Stimulated activated CD8-positive, alpha-beta memory T cell treated with anti-CD3 and anti-CD28 coated beads, Interleukin-7, amount 100 ng/mL, for 24 hours (primary cell): ENCODE data around the gene NTN3.
"Not testable (repeated sequence)": the region's sequence is repeated elsewhere in the genome, so short reads cannot be mapped to it uniquely, and the experiment has no call there.

Experiments used
- DNase-seq: peaks from one replicate; pipeline ENCODE4 v3.0.0-alpha.2; 2020; ENCODE audit warnings: low read depth

NTN3 gene

DNA sequence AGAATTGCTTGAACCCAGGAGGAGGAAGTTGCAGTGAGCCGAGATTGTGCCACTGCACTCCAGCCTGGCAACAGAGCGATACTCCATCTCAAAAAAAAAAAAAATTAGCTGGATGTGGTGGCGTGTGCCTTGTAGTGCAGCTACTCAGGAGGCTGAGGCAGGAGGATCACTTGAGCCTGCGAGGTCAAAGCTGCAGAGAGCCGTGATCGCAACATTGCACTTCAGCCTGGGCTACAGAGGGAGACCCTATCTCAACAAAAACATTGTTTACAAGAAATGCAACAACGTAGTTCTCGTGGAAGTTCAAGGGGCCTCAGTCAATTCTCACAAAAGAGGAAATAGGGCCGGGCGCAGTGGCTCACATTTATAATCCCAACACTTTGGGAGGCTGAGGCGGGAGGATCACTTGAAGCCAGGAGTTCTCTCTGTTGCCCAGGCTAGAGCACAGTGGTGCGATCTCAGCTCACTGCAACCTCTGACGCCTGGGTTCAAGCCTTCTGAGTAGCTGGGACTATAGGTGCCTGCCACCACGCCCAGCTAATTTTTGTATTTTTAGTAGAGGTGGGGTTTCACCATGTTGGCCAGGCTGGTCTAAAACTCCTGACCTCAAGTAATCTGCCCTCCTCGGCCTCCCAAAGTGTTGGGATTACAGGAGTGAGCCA is 29.8 kb upstream of the NTN3 start:
- not testable (repeated sequence) for DNase-seq

GRCh38 chr16:2443555-2443954 is 27.5 kb upstream of the NTN3 start:
- no peak for DNase-seq

DNA sequence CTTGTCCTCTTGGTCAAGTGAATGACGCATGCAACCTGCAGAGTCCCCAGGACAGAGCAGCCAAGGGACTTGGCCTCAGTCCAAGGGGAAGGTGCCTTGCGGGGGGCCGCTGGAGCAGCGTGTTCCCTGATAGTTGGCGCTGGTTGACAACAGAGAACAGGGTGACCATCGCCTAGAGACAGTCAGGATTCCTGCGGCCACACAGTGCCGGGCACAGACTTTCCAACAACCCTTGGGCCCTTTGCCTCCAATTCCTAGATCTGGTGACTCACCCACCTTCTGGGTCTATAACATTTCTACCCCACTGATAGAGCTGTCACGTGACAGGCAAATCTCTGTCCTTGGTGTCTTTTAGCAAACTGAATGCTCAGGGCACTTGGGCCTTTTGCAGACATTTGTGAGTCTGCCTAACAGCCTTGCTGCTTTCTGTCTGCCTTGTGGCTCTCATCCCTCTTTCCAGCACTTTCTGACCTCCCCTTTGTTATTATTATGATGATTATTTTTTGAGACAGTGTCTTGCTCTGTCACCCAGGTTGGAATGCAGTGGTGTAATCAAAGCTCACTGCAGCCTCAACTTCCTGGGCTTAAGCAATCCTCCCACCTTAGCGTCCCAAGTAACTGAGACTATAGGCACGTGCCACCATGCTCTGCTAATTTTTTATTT is 23.0 kb upstream of the NTN3 start:
- no peak for DNase-seq

DNA sequence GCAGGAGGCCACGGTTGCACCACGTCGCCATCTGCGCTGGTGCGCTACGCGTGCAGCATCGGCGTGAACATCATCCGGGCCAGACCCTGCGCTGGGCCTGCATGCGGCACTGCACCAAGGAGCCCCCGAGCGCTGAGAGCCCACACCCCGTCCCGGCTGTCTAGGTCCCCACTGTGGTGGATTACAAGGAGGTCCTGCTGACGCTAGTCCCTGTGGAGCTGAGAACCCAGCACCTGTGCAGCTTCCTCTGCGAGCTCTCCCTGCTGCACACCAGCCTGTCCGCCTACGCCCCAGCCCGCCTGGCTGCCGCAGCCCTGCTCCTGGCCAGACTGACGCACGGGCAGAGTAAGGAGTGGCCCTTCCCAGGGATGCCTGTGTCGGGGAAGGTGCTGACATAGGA is 22.0 kb upstream of the NTN3 start:
- DNase-seq = no peak

GRCh38 chr16:2450535-2450934 is 20.6 kb upstream of the NTN3 start:
- no peak for DNase-seq

- no peak for DNase-seq
Observed at GRCh38 chr16:2450975-2451381, 20.1 kb upstream of the NTN3 start.

DNA sequence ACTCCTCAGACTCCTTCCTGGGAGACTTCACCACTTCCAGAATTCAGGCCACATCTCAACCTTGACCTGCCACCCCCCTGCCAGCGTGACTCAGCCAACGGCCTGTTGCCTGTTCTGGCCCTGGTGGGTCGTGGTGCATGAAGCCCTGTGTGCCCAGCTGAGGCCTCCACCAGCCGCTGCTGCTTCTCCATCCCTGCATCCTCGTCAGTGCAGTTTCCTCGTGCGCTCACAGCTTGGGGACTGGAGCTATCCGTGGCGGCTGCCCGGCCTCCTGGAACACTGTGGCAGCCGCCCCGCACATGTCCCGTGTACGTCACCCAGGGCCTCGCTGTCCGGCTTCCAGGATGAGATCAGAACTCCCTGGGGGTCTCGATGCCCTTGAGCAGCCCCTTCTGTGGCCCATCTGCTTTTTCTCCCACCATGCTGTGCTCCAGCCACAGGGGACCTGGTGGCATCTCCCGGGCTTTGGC is 19.2 kb upstream of the NTN3 start:
- DNase-seq = no peak

DNA sequence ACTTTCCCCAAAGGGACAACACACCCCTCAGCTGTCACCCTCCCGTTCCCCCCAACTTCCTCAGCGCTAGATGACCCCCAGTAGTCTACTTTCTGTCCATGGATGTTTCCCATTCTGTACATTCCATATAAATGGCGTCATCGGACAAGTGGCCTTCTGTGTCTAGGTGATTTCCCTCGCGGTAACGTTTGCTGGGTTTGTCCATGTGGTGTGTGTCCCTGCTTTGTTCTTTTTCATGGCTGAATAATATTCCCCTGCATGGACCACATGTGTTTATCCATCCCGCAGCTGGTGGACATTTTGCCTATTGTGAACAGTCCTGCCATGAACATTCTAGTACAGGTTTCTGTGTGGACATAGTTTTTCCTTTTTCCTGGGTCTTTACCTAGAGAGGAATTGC is 18.4 kb upstream of the NTN3 start:
- no peak for DNase-seq

DNA sequence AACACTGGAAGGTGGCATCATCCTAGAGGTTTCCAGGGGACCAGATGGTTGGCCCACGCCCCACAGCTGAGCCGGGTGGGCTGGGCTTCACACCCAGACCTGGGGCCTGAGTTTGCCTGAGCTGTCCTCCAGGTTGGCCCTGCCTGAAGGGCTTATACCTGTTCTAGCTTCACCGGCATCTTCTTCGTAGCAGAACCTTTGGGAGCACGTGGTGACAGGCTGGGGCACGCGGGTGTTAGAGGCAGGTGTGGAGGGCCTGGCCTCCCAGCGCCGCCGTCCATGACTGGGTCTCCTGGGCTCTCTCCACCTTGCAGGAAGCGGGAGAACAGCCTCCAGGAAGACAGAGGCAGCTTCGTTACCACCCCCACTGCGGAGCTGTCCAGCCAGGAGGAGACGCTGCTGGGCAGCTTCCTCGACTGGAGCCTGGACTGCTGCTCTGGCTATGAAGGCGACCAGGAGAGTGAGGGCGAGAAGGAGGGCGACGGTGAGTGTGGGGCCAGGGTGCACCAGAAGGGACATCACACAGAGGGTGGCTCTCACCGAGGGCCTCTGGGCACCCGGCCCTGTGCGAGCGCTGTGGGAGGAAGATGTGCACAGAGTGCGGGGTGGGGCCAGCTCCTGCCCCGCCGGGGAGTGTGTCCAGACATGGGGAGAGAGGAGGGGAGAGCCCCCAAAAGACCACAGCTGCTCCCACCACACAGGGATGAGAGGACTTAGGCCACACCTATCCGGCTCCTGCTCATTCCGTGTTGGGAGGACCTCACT is 15.8 kb upstream of the NTN3 start:
- no peak for DNase-seq

GRCh38 chr16:2456551-2457153 is 14.4 kb upstream of the NTN3 start:
- no peak for DNase-seq

- DNase-seq = no peak
Observed at GRCh38 chr16:2457267-2457666, 13.8 kb upstream of the NTN3 start.

- no peak for DNase-seq
Observed at GRCh38 chr16:2457946-2458345, 13.2 kb upstream of the NTN3 start.

DNA sequence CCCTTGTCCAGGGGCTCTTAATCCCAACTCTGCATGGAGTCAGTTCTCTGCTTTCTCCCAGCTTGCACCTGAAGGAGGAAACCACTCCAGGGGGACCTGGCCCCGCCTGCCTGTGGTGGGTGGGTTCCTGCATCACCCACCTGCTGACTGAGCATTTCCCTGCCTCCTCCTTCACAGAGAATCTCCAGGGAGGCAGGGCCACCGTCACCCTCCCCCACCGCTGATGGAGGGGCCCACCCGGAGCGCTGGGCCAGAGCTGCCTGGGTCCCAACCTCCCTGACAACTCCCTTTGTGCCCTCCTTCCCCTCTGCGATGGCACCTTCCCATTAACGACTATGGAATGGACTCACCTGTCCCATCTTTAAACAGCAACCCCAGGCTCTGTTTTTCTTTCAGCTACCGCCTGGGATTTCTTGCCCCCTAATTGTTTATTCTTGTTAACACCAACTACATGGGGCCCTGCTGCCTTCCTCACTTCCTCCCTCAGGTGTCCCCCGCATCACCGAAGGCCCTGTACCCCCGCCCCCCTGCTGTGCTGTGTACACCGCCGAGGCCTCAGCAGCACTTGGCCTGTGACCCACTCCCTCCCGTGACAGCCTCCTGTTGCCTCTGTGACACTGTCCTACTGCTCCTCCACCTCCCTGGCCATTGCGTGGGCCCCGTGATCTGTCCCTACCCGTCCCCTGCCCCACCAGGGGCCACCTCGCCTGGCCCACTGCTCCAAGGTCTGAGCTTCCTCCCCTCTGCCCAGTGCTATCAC is 12.0 kb upstream of the NTN3 start:
- DNase-seq = no peak

DNA sequence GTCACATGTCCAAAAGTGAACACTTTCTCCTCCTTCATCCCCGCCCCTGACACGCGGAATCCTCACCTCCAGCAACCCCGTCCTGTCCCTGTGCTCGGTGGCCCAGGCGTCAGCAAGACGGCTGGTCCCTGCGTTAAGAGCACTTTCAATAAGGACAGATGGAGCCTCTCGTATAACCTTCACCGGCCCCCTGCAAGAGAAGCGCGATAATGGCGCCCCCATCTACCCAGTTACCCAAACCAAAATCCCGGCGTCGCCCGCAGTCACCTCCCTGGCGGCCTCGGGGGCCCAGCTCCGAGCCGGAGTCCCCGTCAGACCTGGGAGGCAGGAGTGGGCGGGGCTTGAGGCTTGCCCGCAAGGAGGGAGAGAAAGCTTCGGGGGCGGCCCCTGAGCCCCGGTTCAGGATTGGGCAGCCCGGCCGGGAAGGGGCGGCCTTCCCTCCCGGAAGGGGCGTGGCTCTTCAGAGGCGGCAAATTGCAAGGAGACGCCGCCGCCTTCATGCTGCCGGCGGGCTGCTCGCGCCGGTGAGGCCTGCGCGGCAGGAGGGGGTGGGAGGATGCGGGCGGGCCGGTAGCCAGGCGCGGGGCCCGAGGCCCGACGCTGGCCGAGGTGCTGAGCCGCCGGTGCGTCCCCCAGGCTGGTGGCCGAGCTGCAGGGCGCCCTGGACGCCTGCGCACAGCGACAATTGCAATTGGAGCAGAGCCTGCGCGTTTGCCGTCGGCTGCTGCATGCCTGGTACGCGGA is 11.3 kb upstream of the NTN3 start, which contains the start of gene TEDC2:
Gene TEDC2, plus strand, starts transcription at position 463 of the 744 bp plus-strand sequence. Its CDS starts 36 bp downstream, at position 499.
- DNase-seq = peak; percentile 94

DNA sequence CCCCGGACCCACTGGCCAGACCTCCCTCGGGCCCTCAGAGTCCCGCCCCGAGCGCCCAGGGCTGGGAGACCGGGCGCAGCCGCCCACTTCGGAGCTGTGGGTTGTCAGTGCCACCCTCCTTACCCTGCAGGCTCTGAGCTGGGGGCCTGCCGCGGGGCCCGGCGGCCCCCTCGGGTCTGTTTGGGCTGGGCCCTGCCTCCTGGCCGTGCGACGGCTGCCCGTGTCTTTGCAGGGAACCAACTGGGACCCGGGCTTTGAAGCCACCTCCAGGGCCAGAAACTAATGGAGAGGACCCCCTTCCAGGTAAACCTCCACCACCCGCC is 10.7 kb upstream of the NTN3 start:
- no peak for DNase-seq

DNA sequence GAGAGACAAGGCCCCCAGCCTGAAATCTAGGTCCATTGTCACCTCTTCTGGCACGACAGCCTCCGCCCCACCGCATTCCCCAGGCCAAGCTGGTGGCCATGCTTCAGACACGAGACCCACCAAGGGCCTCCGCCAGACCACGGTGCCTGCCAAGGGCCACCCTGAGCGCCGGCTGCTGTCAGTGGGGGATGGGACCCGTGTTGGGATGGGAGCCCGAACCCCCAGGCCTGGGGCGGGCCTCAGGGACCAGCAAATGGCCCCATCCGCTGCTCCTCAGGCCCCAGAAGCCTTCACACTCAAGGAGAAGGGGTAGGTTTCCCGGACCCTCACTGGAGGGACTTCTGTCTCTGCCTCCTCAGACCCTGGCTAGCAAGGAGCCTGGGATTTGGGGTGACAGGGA is 10.2 kb upstream of the NTN3 start:
- DNase-seq = no peak

GRCh38 chr16:2462031-2462866 is 8.8 kb upstream of the NTN3 start:
- DNase-seq = no peak

GRCh38 chr16:2464333-2464732 is 6.8 kb upstream of the NTN3 start:
- DNase-seq = no peak

DNA sequence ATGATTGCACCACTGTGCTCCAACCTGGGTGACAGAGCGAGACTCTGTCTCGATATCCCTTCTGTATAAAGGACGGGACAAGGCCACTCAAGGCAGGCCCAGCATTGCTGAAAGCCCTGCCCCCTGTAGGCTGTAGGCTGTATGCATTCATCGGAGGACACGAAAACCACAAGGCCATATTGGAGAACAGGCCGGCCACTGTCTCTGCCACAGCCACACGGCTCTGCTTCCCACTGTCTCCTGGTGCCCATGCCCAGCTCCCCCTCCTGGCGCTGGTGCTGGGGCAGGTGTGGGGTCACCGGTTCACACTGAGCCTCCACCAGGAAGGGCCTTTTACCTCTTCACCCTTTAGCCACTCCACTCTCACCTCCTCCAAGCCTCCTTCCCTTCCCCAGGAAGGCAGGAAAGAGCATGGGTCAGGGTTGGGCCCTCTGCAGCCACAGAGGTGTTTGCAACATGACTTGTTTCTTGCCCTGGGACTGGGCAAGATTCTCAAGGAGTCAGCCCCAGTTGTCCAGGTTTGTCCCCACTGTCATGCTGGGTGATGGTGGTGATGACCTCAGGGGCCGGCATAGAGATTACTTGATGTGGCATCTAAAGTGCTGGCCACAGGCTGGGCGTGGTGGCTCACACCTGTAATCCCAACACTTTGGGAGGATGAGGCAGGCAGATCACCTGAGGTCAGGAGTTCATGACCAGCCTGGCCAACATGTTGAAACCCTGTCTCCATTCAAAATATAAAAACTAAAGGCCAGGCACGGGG is 5.3 kb upstream of the NTN3 start:
- no peak for DNase-seq
